Measurements from ENCODE around the gene NFATC2IP.
"Not testable (repeated sequence)": the region's sequence is repeated elsewhere in the genome, so short reads cannot be mapped to it uniquely, and the experiment has no call there.

The NFATC2IP gene

DNA sequence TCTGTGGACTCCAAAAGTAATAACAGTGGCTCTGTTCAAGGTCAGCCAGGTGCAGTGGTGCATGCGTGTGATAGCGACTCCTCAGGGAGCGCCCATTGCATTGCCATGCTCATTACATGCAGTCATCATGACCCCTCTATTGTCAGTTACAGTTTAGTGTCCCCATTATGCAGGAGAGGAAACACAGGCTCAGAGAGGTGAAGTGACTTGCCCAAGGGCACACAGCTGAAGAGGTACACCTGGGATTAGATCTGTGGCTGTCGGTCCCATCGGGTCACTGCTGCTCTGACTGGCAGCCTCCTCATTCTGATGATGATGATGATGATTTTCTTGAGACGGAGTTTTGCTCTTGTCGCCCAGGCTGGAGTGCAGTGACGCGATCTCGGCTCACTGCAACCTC lies 41.8 kb downstream of the NFATC2IP start:
- H3K36me3 ChIP-seq (ENCODE audit: control insufficient read depth, insufficient read depth, low read length) = no peaks in the 10 kb centered on the region
- no peaks in the 10 kb centered on the region for H3K27me3 ChIP-seq (ENCODE audit: control insufficient read depth, insufficient read depth, low read length)
- no peaks in the 10 kb centered on the region for H3K9me3 ChIP-seq (ENCODE audit: control insufficient read depth, insufficient read depth, low read length)
- no peaks in the 10 kb centered on the region for H3K4me1 ChIP-seq (ENCODE audit: control insufficient read depth, insufficient read depth, low read length)
- no peak overlapping the region for H3K27ac ChIP-seq (ENCODE audit: low read length)
- H3K4me3 ChIP-seq (ENCODE audit: low read length) = no peak overlapping the region
- WGBS (ENCODE audit: insufficient coverage, insufficient read length) = no CpG with 5 or more reads among the region's 10 CpGs
- no peak for DNase-seq (ENCODE audit: low read depth, low spot score)

- H3K4me1 ChIP-seq (ENCODE audit: control insufficient read depth, insufficient read depth, low read length) = no peaks in the 10 kb centered on the region
- WGBS (ENCODE audit: insufficient coverage, insufficient read length) = no CpG with 5 or more reads among the region's 3 CpGs
Observed at GRCh38 chr16:28998837-28999236, 48.1 kb downstream of the NFATC2IP start.

DNA sequence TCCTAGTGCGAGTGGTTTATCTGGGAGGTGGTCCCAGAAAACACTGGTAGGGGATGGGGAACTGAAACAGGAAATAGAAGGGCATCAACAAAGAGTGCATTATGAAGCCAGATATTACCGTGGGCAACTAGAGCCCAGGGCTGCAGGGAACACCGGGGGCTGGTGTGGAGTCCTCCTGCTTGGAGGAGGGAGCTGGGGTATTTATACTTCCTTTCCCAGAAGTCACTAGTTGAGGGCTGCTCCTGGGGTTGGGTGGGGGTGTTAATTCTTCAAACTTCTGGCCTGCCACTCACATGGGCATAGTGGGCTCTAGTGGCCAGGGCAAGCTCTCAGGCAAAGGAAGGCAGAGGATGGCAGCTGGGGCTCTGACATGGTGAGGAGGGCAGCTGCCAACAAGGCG lies 48.8 kb downstream of the NFATC2IP start:
- no peak overlapping the region for H3K4me3 ChIP-seq (ENCODE audit: low read length)
- DNase-seq (ENCODE audit: low read depth, low spot score) = no peak
- no peaks in the 10 kb centered on the region for H3K36me3 ChIP-seq (ENCODE audit: control insufficient read depth, insufficient read depth, low read length)
- H3K27ac ChIP-seq (ENCODE audit: low read length) = no peak overlapping the region
- H3K9me3 ChIP-seq (ENCODE audit: control insufficient read depth, insufficient read depth, low read length) = no peaks in the 10 kb centered on the region
- no CpG with 5 or more reads among the region's 4 CpGs for WGBS (ENCODE audit: insufficient coverage, insufficient read length)
- H3K4me1 ChIP-seq (ENCODE audit: control insufficient read depth, insufficient read depth, low read length) = no peaks in the 10 kb centered on the region
- no peaks in the 10 kb centered on the region for H3K27me3 ChIP-seq (ENCODE audit: control insufficient read depth, insufficient read depth, low read length)

More at GRCh38 chr16:28998837-28999236, 48.1 kb downstream of the NFATC2IP start:
- Histone ChIP-seq H3K4me3 (ENCODE audit: low read length) (no peak overlapping the region), H3K27me3 (ENCODE audit: control insufficient read depth, insufficient read depth, low read length) (no peaks in the 10 kb centered on the region), H3K9me3 (ENCODE audit: control insufficient read depth, insufficient read depth, low read length) (no peaks in the 10 kb centered on the region), H3K36me3 (ENCODE audit: control insufficient read depth, insufficient read depth, low read length) (no peaks in the 10 kb centered on the region), H3K27ac (ENCODE audit: low read length) (no peak overlapping the region)
- DNase-seq (ENCODE audit: low read depth, low spot score) = no peak

GRCh38 chr16:29000019-29000418 lies 49.3 kb downstream of the NFATC2IP start:
- Histone ChIP-seq H3K27ac (ENCODE audit: low read length) (no peak overlapping the region), H3K27me3 (ENCODE audit: control insufficient read depth, insufficient read depth, low read length) (no peaks in the 10 kb centered on the region), H3K4me1 (ENCODE audit: control insufficient read depth, insufficient read depth, low read length) (no peaks in the 10 kb centered on the region), H3K9me3 (ENCODE audit: control insufficient read depth, insufficient read depth, low read length) (no peaks in the 10 kb centered on the region), H3K4me3 (ENCODE audit: low read length) (no peak overlapping the region), H3K36me3 (ENCODE audit: control insufficient read depth, insufficient read depth, low read length) (no peaks in the 10 kb centered on the region)
- no CpG with 5 or more reads among the region's 2 CpGs for WGBS (ENCODE audit: insufficient coverage, insufficient read length)
- DNase-seq (ENCODE audit: low read depth, low spot score) = no peak

DNA sequence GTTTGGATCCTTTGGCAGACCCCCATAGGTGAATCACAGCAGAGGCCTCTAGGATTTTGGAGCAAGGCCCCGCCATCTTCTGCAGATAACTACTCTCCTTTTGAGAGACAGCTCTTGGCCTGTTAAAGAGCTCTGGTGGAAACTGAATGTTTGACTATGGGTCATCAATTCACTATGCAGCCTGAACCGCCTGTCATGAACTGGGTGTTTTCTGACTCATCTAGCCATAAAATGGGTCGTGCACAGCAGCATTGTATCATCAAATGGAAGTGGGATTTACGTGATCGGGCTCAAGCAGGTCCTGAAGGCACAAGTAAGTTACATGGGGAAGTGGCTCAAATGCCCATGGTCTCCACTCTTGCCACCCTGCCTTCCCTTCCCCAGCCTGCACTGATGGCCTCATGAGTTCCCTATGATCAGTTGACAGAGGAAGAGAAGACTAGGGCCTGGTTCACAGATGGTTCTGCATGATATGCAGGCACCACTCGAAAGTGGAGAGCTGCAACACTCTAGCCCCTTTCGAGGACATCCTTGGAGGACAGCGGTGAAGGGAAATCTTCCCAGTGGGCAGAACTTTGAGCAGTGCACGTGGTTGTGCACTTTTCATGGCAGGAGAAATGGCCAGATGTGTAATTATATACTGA lies 53.9 kb downstream of the NFATC2IP start:
- H3K27ac ChIP-seq (ENCODE audit: low read length); H3K27me3 ChIP-seq (ENCODE audit: control insufficient read depth, insufficient read depth, low read length); DNase-seq (ENCODE audit: low read depth, low spot score); H3K4me3 ChIP-seq (ENCODE audit: low read length); H3K4me1 ChIP-seq (ENCODE audit: control insufficient read depth, insufficient read depth, low read length); H3K36me3 ChIP-seq (ENCODE audit: control insufficient read depth, insufficient read depth, low read length); H3K9me3 ChIP-seq (ENCODE audit: control insufficient read depth, insufficient read depth, low read length): not testable (repeated sequence)
- no CpG with 5 or more reads among the region's 9 CpGs for WGBS (ENCODE audit: insufficient coverage, insufficient read length)

- WGBS (ENCODE audit: insufficient coverage, insufficient read length) = no CpG with 5 or more reads among the region's 10 CpGs
- Histone ChIP-seq H3K36me3 (ENCODE audit: control insufficient read depth, insufficient read depth, low read length) (no peaks in the 10 kb centered on the region), H3K4me3 (ENCODE audit: low read length) (no peak overlapping the region)
Observed at GRCh38 chr16:29007730-29008593, 57.2 kb downstream of the NFATC2IP start.

GRCh38 chr16:29009050-29009837 lies 58.5 kb downstream of the NFATC2IP start:
- no peak for DNase-seq (ENCODE audit: low read depth, low spot score)
- Histone ChIP-seq H3K36me3 (ENCODE audit: control insufficient read depth, insufficient read depth, low read length) (no peaks in the 10 kb centered on the region), H3K27ac (ENCODE audit: low read length) (no peak overlapping the region), H3K4me1 (ENCODE audit: control insufficient read depth, insufficient read depth, low read length) (no peaks in the 10 kb centered on the region), H3K9me3 (ENCODE audit: control insufficient read depth, insufficient read depth, low read length) (no peaks in the 10 kb centered on the region), H3K27me3 (ENCODE audit: control insufficient read depth, insufficient read depth, low read length) (no peaks in the 10 kb centered on the region), H3K4me3 (ENCODE audit: low read length) (no peak overlapping the region)
- WGBS (ENCODE audit: insufficient coverage, insufficient read length) = no CpG with 5 or more reads among the region's 14 CpGs

More at GRCh38 chr16:29007730-29008593, 57.2 kb downstream of the NFATC2IP start:
- Histone ChIP-seq H3K9me3 (ENCODE audit: control insufficient read depth, insufficient read depth, low read length) (no peaks in the 10 kb centered on the region), H3K4me1 (ENCODE audit: control insufficient read depth, insufficient read depth, low read length) (no peaks in the 10 kb centered on the region), H3K27me3 (ENCODE audit: control insufficient read depth, insufficient read depth, low read length) (no peaks in the 10 kb centered on the region), H3K27ac (ENCODE audit: low read length) (no peak overlapping the region)
- DNase-seq (ENCODE audit: low read depth, low spot score) = no peak

- H3K9me3 ChIP-seq (ENCODE audit: control insufficient read depth, insufficient read depth, low read length) = no peaks in the 10 kb centered on the region
- no peak overlapping the region for H3K4me3 ChIP-seq (ENCODE audit: low read length)
- H3K4me1 ChIP-seq (ENCODE audit: control insufficient read depth, insufficient read depth, low read length) = no peaks in the 10 kb centered on the region
- H3K27ac ChIP-seq (ENCODE audit: low read length) = no peak overlapping the region
- no CpG with 5 or more reads among the region's 2 CpGs for WGBS (ENCODE audit: insufficient coverage, insufficient read length)
- H3K27me3 ChIP-seq (ENCODE audit: control insufficient read depth, insufficient read depth, low read length) = no peaks in the 10 kb centered on the region
- H3K36me3 ChIP-seq (ENCODE audit: control insufficient read depth, insufficient read depth, low read length) = no peaks in the 10 kb centered on the region
- DNase-seq (ENCODE audit: low read depth, low spot score) = no peak
Observed at GRCh38 chr16:29009838-29010166, 59.1 kb downstream of the NFATC2IP start.

DNA sequence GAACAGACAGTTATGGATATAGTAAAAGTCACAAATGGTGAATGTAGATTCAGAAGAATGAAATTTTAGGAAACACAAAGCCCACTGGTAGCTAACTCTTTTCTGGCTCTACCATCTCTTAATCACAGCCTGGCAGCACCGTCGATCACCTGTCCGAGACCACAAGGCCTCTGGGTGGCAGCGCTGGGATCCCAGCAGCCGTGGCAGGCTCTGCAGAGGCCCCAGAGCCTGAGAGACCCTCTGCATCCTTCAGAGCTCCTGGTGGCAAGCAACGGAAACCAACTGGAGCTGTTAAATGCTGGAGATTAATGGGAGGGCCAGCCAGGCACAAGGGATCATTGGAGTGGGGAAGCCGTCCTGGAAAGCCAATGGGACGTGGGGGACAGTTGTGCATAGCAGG lies 60.4 kb downstream of the NFATC2IP start:
- Histone ChIP-seq H3K27ac (ENCODE audit: low read length) (no peak overlapping the region), H3K36me3 (ENCODE audit: control insufficient read depth, insufficient read depth, low read length) (no peaks in the 10 kb centered on the region), H3K27me3 (ENCODE audit: control insufficient read depth, insufficient read depth, low read length) (no peaks in the 10 kb centered on the region), H3K9me3 (ENCODE audit: control insufficient read depth, insufficient read depth, low read length) (no peaks in the 10 kb centered on the region), H3K4me1 (ENCODE audit: control insufficient read depth, insufficient read depth, low read length) (no peaks in the 10 kb centered on the region), H3K4me3 (ENCODE audit: low read length) (no peak overlapping the region)
- DNase-seq (ENCODE audit: low read depth, low spot score) = peak; percentile 22
- WGBS (ENCODE audit: insufficient coverage, insufficient read length) = no CpG with 5 or more reads among the region's 8 CpGs

- Histone ChIP-seq H3K4me1 (ENCODE audit: control insufficient read depth, insufficient read depth, low read length) (no peaks in the 10 kb centered on the region), H3K4me3 (ENCODE audit: low read length) (no peak overlapping the region), H3K36me3 (ENCODE audit: control insufficient read depth, insufficient read depth, low read length) (no peaks in the 10 kb centered on the region), H3K27ac (ENCODE audit: low read length) (no peak overlapping the region), H3K27me3 (ENCODE audit: control insufficient read depth, insufficient read depth, low read length) (no peaks in the 10 kb centered on the region), H3K9me3 (ENCODE audit: control insufficient read depth, insufficient read depth, low read length) (no peaks in the 10 kb centered on the region)
- DNase-seq (ENCODE audit: low read depth, low spot score) = no peak
- no CpG with 5 or more reads among the region's 4 CpGs for WGBS (ENCODE audit: insufficient coverage, insufficient read length)
Observed at GRCh38 chr16:29011851-29012250, 61.1 kb downstream of the NFATC2IP start.
